ENCODE data around the gene UGT1A3. TPM values are rescaled to one million over a fixed set of nuclear protein-coding genes. Genes with fewer than 3 reads are reported as not detected.

The UGT1A3 gene
- total and polyA plus RNA-seq, 2 experiments from 2014 or later = not detected

- no peaks in the 10 kb centered on the region for H3K79me2 ChIP-seq
- WGBS (ENCODE audit: low lambda C conversion rate, missing lambda C conversion rate) = 83% methylated on average over 5 of the region's 5 CpGs
- H3K27me3 ChIP-seq = no peaks in the 10 kb centered on the region
- no peak overlapping the region for H3K4me3 ChIP-seq
- no peaks in the 10 kb centered on the region for H3K4me1 ChIP-seq (ENCODE audit: insufficient read depth)
- H3K9me2 ChIP-seq (replicated peaks; ENCODE audit: insufficient read depth) = no peaks in the 10 kb centered on the region
- TF ChIP-seq EZH2 (IDR thresholded peaks at IDR 0.05; ENCODE audit: borderline replicate concordance) = no peak
- no peak overlapping the region for H3K27ac ChIP-seq
- no peak overlapping the region for H3K4me2 ChIP-seq
- no peaks in the 10 kb centered on the region for H4K20me1 ChIP-seq (ENCODE audit: insufficient read depth, poor library complexity, severe bottlenecking)
- no peaks in the 10 kb centered on the region for H3K9me3 ChIP-seq (ENCODE audit: low read depth)
- no peak for DNase-seq (ENCODE audit: low spot score)
- no peaks in the 10 kb centered on the region for H3K36me3 ChIP-seq (replicated peaks; ENCODE audit: insufficient read depth, low read depth)
- H2AFZ ChIP-seq = no peak overlapping the region
These were observed 40.5 kb upstream of the UGT1A3 start for GRCh38 chr2:233688341-233688740.

- no peak overlapping the region for H3K27ac ChIP-seq
- H3K4me1 ChIP-seq (ENCODE audit: insufficient read depth) = no peaks in the 10 kb centered on the region
- H4K20me1 ChIP-seq (ENCODE audit: insufficient read depth, poor library complexity, severe bottlenecking) = no peaks in the 10 kb centered on the region
- H3K4me2 ChIP-seq = no peak overlapping the region
- H3K79me2 ChIP-seq = no peaks in the 10 kb centered on the region
- no peaks in the 10 kb centered on the region for H3K27me3 ChIP-seq
- DNase-seq (ENCODE audit: low spot score) = no peak
- no peak overlapping the region for H3K4me3 ChIP-seq
- no peaks in the 10 kb centered on the region for H3K9me3 ChIP-seq (ENCODE audit: low read depth)
- TF ChIP-seq CTCF (IDR thresholded peaks at IDR 0.05; ENCODE audit: poor library complexity) (no peak), EZH2phosphoT487 (IDR thresholded peaks at IDR 0.05; ENCODE audit: low read depth, severe bottlenecking, unreplicated experiment) (no peak), EZH2 (IDR thresholded peaks at IDR 0.05; ENCODE audit: borderline replicate concordance) (no peak)
- H3K36me3 ChIP-seq (replicated peaks; ENCODE audit: insufficient read depth, low read depth) = no peaks in the 10 kb centered on the region
- no peaks in the 10 kb centered on the region for H3K9me2 ChIP-seq (replicated peaks; ENCODE audit: insufficient read depth)
- H2AFZ ChIP-seq = no peak overlapping the region
These were observed 39.8 kb upstream of the UGT1A3 start for GRCh38 chr2:233689031-233689430.

GRCh38 chr2:233689501-233689900, 39.3 kb upstream of the UGT1A3 start:
- no peak for DNase-seq (ENCODE audit: low spot score)
- no peaks in the 10 kb centered on the region for H3K9me3 ChIP-seq (ENCODE audit: low read depth)
- H3K36me3 ChIP-seq (replicated peaks; ENCODE audit: insufficient read depth, low read depth) = no peaks in the 10 kb centered on the region
- no peaks in the 10 kb centered on the region for H3K27me3 ChIP-seq
- no peaks in the 10 kb centered on the region for H3K9me2 ChIP-seq (replicated peaks; ENCODE audit: insufficient read depth)
- H4K20me1 ChIP-seq (ENCODE audit: insufficient read depth, poor library complexity, severe bottlenecking) = no peaks in the 10 kb centered on the region
- no peaks in the 10 kb centered on the region for H3K79me2 ChIP-seq
- WGBS (ENCODE audit: low lambda C conversion rate, missing lambda C conversion rate) = 43% methylated on average over 3 of the region's 3 CpGs
- no peak overlapping the region for H2AFZ ChIP-seq
- no peak overlapping the region for H3K4me3 ChIP-seq
- H3K4me2 ChIP-seq = no peak overlapping the region
- peaks cover 2% of the 10 kb centered on the region for H3K4me1 ChIP-seq (ENCODE audit: insufficient read depth)
- H3K27ac ChIP-seq = no peak overlapping the region
- TF ChIP-seq EZH2phosphoT487 (IDR thresholded peaks at IDR 0.05; ENCODE audit: low read depth, severe bottlenecking, unreplicated experiment) (no peak), CTCF (IDR thresholded peaks at IDR 0.05; ENCODE audit: poor library complexity) (no peak), EZH2 (IDR thresholded peaks at IDR 0.05; ENCODE audit: borderline replicate concordance) (no peak)

GRCh38 chr2:233690444-233690843, 38.4 kb upstream of the UGT1A3 start:
- no peak overlapping the region for H2AFZ ChIP-seq

More at GRCh38 chr2:233690444-233690843, 38.4 kb upstream of the UGT1A3 start:
- Histone ChIP-seq H4K20me1 (ENCODE audit: insufficient read depth, poor library complexity, severe bottlenecking) (no peaks in the 10 kb centered on the region), H3K27ac (no peak overlapping the region), H3K9me2 (replicated peaks; ENCODE audit: insufficient read depth) (no peaks in the 10 kb centered on the region), H3K36me3 (replicated peaks; ENCODE audit: insufficient read depth, low read depth) (no peaks in the 10 kb centered on the region), H3K79me2 (no peaks in the 10 kb centered on the region), H3K4me2 (no peak overlapping the region), H3K4me3 (no peak overlapping the region), H3K9me3 (ENCODE audit: low read depth) (no peaks in the 10 kb centered on the region), H3K4me1 (ENCODE audit: insufficient read depth) (peaks cover 5% of the 10 kb centered on the region), H3K27me3 (no peaks in the 10 kb centered on the region)
- TF ChIP-seq CTCF (IDR thresholded peaks at IDR 0.05; ENCODE audit: poor library complexity) (no peak), EZH2phosphoT487 (IDR thresholded peaks at IDR 0.05; ENCODE audit: low read depth, severe bottlenecking, unreplicated experiment) (no peak), EZH2 (IDR thresholded peaks at IDR 0.05; ENCODE audit: borderline replicate concordance) (no peak)
- WGBS (ENCODE audit: low lambda C conversion rate, missing lambda C conversion rate) = 81% methylated on average over 4 of the region's 4 CpGs
- DNase-seq (ENCODE audit: low spot score) = no peak
